Measurements from ENCODE around the gene AOX1. TPM values are rescaled to one million over a fixed set of nuclear protein-coding genes. Genes with fewer than 3 reads are reported as not detected.

The AOX1 gene
- total and polyA plus RNA-seq, 2 experiments from 2014 or later, result 1.4 to 5.0 TPM

DNA sequence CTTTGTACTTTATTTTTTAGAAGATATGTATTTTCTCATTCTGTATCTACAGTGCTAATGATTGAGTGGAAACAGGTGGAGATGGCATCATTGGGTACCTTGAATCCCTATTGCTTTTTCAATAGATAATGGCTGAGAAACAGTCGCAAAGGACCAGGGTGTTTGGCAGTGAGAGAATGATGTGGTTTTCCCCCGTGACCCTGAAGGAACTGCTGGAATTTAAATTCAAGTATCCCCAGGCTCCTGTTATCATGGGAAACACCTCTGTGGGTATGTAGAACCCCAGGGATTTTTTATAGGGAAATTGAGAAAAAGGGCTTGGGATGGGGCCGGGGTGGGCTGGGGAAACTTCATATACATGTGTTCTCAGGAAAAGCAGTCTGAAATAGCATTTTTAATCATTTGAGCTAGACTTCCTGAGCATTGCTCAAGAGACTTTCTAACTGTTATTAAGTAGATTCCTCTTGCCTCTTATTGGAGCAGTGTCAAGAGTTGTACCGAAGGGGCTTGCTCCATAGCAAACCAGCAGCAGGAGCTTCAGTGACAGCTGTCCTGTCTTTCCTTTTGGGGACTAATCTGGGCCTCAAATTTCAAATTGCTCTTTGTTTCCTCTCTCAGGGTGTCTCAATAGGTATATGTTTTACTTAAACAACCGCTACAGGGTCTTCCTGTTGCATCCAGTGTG is 18.9 kb downstream of the AOX1 start (continued):
- TF ChIP-seq, protein P1, sequence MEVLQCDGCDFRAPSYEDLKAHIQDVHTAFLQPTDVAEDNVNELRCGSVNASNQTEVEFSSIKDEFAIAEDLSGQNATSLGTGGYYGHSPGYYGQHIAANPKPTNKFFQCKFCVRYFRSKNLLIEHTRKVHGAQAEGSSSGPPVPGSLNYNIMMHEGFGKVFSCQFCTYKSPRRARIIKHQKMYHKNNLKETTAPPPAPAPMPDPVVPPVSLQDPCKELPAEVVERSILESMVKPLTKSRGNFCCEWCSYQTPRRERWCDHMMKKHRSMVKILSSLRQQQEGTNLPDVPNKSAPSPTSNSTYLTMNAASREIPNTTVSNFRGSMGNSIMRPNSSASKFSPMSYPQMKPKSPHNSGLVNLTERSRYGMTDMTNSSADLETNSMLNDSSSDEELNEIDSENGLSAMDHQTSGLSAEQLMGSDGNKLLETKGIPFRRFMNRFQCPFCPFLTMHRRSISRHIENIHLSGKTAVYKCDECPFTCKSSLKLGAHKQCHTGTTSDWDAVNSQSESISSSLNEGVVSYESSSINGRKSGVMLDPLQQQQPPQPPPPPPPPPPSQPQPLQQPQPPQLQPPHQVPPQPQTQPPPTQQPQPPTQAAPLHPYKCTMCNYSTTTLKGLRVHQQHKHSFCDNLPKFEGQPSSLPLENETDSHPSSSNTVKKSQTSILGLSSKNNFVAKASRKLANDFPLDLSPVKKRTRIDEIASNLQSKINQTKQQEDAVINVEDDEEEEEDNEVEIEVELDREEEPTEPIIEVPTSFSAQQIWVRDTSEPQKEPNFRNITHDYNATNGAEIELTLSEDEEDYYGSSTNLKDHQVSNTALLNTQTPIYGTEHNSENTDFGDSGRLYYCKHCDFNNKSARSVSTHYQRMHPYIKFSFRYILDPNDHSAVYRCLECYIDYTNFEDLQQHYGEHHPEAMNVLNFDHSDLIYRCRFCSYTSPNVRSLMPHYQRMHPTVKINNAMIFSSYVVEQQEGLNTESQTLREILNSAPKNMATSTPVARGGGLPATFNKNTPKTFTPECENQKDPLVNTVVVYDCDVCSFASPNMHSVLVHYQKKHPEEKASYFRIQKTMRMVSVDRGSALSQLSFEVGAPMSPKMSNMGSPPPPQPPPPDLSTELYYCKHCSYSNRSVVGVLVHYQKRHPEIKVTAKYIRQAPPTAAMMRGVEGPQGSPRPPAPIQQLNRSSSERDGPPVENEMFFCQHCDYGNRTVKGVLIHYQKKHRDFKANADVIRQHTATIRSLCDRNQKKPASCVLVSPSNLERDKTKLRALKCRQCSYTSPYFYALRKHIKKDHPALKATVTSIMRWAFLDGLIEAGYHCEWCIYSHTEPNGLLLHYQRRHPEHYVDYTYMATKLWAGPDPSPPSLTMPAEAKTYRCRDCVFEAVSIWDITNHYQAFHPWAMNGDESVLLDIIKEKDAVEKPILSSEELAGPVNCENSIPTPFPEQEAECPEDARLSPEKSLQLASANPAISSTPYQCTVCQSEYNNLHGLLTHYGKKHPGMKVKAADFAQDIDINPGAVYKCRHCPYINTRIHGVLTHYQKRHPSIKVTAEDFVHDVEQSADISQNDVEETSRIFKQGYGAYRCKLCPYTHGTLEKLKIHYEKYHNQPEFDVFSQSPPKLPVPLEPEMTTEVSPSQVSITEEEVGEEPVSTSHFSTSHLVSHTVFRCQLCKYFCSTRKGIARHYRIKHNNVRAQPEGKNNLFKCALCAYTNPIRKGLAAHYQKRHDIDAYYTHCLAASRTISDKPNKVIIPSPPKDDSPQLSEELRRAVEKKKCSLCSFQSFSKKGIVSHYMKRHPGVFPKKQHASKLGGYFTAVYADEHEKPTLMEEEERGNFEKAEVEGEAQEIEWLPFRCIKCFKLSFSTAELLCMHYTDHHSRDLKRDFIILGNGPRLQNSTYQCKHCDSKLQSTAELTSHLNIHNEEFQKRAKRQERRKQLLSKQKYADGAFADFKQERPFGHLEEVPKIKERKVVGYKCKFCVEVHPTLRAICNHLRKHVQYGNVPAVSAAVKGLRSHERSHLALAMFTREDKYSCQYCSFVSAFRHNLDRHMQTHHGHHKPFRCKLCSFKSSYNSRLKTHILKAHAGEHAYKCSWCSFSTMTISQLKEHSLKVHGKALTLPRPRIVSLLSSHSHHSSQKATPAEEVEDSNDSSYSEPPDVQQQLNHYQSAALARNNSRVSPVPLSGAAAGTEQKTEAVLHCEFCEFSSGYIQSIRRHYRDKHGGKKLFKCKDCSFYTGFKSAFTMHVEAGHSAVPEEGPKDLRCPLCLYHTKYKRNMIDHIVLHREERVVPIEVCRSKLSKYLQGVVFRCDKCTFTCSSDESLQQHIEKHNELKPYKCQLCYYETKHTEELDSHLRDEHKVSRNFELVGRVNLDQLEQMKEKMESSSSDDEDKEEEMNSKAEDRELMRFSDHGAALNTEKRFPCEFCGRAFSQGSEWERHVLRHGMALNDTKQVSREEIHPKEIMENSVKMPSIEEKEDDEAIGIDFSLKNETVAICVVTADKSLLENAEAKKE (CRISPR knock-in tag; IDR thresholded peaks at IDR 0.05), result no peak
- TF ChIP-seq JUNB (IDR thresholded peaks at IDR 0.05; ENCODE audit: unreplicated experiment) (no peak), EZH2phosphoT487 (IDR thresholded peaks at IDR 0.05; ENCODE audit: unreplicated experiment) (no peak), ZNF114 (CRISPR knock-in tag; IDR thresholded peaks at IDR 0.05) (no peak)

DNA sequence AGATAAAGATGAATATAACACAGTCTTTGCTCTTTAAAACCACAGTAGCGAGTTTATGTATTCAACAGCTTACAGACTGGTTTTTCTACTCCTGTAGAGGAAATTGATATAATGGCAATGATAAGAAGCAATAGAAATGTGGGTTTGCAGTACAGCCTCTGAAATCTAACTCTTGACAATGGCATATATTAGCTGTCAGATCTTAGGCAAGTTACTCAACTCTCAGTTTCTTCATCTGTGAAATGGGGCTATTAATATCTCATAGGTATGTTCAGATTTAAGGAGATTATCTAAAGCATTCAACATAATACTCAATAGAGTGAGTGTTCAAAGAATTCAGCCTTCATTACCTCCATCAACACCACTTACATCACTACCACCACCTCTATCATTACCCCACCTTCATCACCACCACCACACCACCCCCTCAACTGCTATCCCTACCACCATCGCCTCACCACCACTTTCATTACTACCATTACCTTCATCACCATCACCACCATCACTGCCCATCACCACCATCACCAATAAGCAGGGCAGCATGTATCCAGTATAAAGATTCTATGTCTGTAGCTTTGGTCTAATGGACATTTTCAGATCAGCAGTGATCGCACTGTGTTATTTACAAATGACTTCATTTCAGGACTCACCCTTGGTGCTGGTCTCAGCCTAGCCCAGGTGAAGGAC is 22.7 kb downstream of the AOX1 start:
- no peak overlapping the region for H3K27ac ChIP-seq (ENCODE audit: low read depth)
- Mint-ChIP-seq H3K27me3 (ENCODE audit: insufficient read depth, low read depth, poor library complexity) (no peaks in the 10 kb centered on the region), H3K36me3 (ENCODE audit: low read depth) (peaks cover 10% of the 10 kb centered on the region; the same call in 1 of the 3 replicates), H3K27ac (no peak overlapping the region), H3K4me3 (no peak overlapping the region), H3K9me3 (no peaks in the 10 kb centered on the region), H3K4me1 (no peaks in the 10 kb centered on the region)
- H3F3A ChIP-seq (replicated peaks; ENCODE audit: low read depth), result no peaks in the 10 kb centered on the region
- no peaks in the 10 kb centered on the region; the same call in 1 of the 2 replicates for H4K20me1 ChIP-seq (replicated peaks; ENCODE audit: insufficient read depth)
- no peaks in the 10 kb centered on the region for H3K36me3 ChIP-seq (ENCODE audit: insufficient read depth)
- ATAC-seq (no peak), DNase-seq (ENCODE audit: low spot score) (no peak)
- H3K4me3 ChIP-seq, result no peak overlapping the region
- H3K4me2 ChIP-seq, result no peak overlapping the region
- H2AFZ ChIP-seq, result no peak overlapping the region
- H3K4me1 ChIP-seq (ENCODE audit: insufficient read depth), result no peaks in the 10 kb centered on the region
- no peaks in the 10 kb centered on the region for H3K27me3 ChIP-seq (ENCODE audit: insufficient read depth)
- H3K9me2 ChIP-seq (ENCODE audit: insufficient read depth), result no peaks in the 10 kb centered on the region
- no peaks in the 10 kb centered on the region for H3K79me2 ChIP-seq (replicated peaks; ENCODE audit: insufficient read depth)
- TF ChIP-seq, protein P1 (CRISPR knock-in tag; IDR thresholded peaks at IDR 0.05), result no peak
- TF ChIP-seq, protein P2, sequence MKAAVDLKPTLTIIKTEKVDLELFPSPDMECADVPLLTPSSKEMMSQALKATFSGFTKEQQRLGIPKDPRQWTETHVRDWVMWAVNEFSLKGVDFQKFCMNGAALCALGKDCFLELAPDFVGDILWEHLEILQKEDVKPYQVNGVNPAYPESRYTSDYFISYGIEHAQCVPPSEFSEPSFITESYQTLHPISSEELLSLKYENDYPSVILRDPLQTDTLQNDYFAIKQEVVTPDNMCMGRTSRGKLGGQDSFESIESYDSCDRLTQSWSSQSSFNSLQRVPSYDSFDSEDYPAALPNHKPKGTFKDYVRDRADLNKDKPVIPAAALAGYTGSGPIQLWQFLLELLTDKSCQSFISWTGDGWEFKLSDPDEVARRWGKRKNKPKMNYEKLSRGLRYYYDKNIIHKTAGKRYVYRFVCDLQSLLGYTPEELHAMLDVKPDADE (IDR thresholded peaks at IDR 0.05), result no peak
- no peak for TF ChIP-seq EZH2 (IDR thresholded peaks at IDR 0.05; ENCODE audit: low read depth, unreplicated experiment)
- TF ChIP-seq NANOG (IDR thresholded peaks at IDR 0.05; ENCODE audit: borderline replicate concordance), result no peak
- no peak for TF ChIP-seq JUNB (IDR thresholded peaks at IDR 0.05; ENCODE audit: unreplicated experiment)

All from GM23338 (cell line).